DND-41 (cell line): Measurements from ENCODE around the gene AVL9.

Experiments used
- ATAC-seq: fragments of 200-7000 bp; cut with Tn5 transposase; 3 replicates; pipeline ENCODE4 v1.9.1; 2021; ENCODE audit warnings: low read depth; ENCODE audit not compliant: insufficient read depth
- DNase-seq: peaks from one replicate; pipeline ENCODE4 v3.0.0-alpha.2; 2020
- H2AFZ ChIP-seq: 2 replicates; pipeline ENCODE4 v1.6.0; 2012; ENCODE audit warnings: low read depth, low read length
- H3K27ac ChIP-seq: 2 replicates; pipeline ENCODE4 v1.5.1; 2012; ENCODE audit warnings: low read length, inconsistent platforms
- H3K27me3 ChIP-seq: fragments of 200-600 bp; sonication (generic); 2 replicates; pipeline ENCODE4 v1.6.0; 2012; ENCODE audit warnings: low read length, mild to moderate bottlenecking, inconsistent platforms; ENCODE audit not compliant: insufficient read depth, poor library complexity
- H3K36me3 ChIP-seq: 2 replicates; pipeline ENCODE4 v1.5.1; 2012; ENCODE audit warnings: low read length, inconsistent platforms; ENCODE audit not compliant: insufficient read depth
- H3K4me1 ChIP-seq: 2 replicates; pipeline ENCODE4 v1.5.1; 2012; ENCODE audit warnings: mild to moderate bottlenecking, low read length; ENCODE audit not compliant: insufficient read depth
- H3K4me2 ChIP-seq: 2 replicates; pipeline ENCODE4 v1.6.0; 2012; ENCODE audit warnings: mild to moderate bottlenecking, moderate library complexity, low read length, inconsistent platforms; ENCODE audit not compliant: insufficient read depth
- H3K4me3 ChIP-seq, 2 experiments: fragments of 200-600 bp in 1 of 2; shearing (Covaris generic) in 1 of 2; 2 replicates each; pipeline ENCODE4 v1.5.1; 2012 to 2016; ENCODE audit warnings: inconsistent platforms in 2 of 2, low read length in 2 of 2, mild to moderate bottlenecking in 2 of 2, low read depth in 1 of 2, moderate library complexity in 1 of 2
- H3K79me2 ChIP-seq: 2 replicates; pipeline ENCODE4 v1.6.0; 2012; ENCODE audit warnings: low read length, inconsistent platforms; ENCODE audit not compliant: insufficient read depth
- H3K9ac ChIP-seq: 2 replicates; pipeline ENCODE4 v1.6.0; 2012; ENCODE audit warnings: low read depth, mild to moderate bottlenecking, inconsistent platforms, low read length, moderate library complexity
- H3K9me3 ChIP-seq: 2 replicates; pipeline ENCODE4 v1.5.1; 2012; ENCODE audit warnings: low read length, moderate library complexity, mild to moderate bottlenecking, inconsistent platforms; ENCODE audit not compliant: insufficient read depth, severe bottlenecking
- H4K20me1 ChIP-seq: 2 replicates; pipeline ENCODE4 v1.6.0; 2012; ENCODE audit warnings: low read length; ENCODE audit not compliant: insufficient read depth
- CTCF ChIP-seq: IDR thresholded peaks from 2 replicates; pipeline ENCODE4 v1.5.1; 2012; ENCODE audit warnings: borderline replicate concordance, low read length, moderate library complexity, mild to moderate bottlenecking; ENCODE audit not compliant: poor library complexity, severe bottlenecking; ENCODE audit errors: extremely low read depth
- EZH2 ChIP-seq: IDR thresholded peaks from 3 replicates; pipeline ENCODE4 v1.6.1; 2012; ENCODE audit warnings: borderline replicate concordance, low read depth, mild to moderate bottlenecking, moderate library complexity, low read length, inconsistent platforms; ENCODE audit not compliant: severe bottlenecking

Gene AVL9

GRCh38 chr7:32513210-32513609 lies 17.9 kb downstream of the AVL9 start:
- no peaks in the 10 kb centered on the region for H3K4me1 ChIP-seq
- DNase-seq = no peak
- no peak overlapping the region for H3K4me3 ChIP-seq

GRCh38 chr7:32515890-32516550 lies 20.7 kb downstream of the AVL9 start:
- H3K9me3 ChIP-seq = peaks cover 52% of the 10 kb centered on the region
- H4K20me1 ChIP-seq = no peaks in the 10 kb centered on the region
- no peak overlapping the region for H2AFZ ChIP-seq
- H3K4me2 ChIP-seq = no peak overlapping the region
- H3K27me3 ChIP-seq = no peaks in the 10 kb centered on the region
- H3K36me3 ChIP-seq = peaks cover 28% of the 10 kb centered on the region
- H3K27ac ChIP-seq = no peak overlapping the region
- no peaks in the 10 kb centered on the region for H3K4me1 ChIP-seq
- H3K79me2 ChIP-seq = peaks cover 59% of the 10 kb centered on the region
- DNase-seq = no peak
- ATAC-seq = no peak
- TF ChIP-seq EZH2 (no peak), CTCF (no peak)
- H3K9ac ChIP-seq = no peak overlapping the region
- H3K4me3 ChIP-seq = no peak overlapping the region

More at GRCh38 chr7:32513210-32513609, 17.9 kb downstream of the AVL9 start:
- peaks cover 27% of the 10 kb centered on the region for H3K9me3 ChIP-seq
- H3K27me3 ChIP-seq = no peaks in the 10 kb centered on the region
- no peak overlapping the region for H3K27ac ChIP-seq
- TF ChIP-seq EZH2 (no peak), CTCF (no peak)
- no peak overlapping the region for H2AFZ ChIP-seq
- no peaks in the 10 kb centered on the region for H4K20me1 ChIP-seq
- H3K9ac ChIP-seq = no peak overlapping the region
- H3K4me2 ChIP-seq = no peak overlapping the region
- ATAC-seq = no peak
- H3K36me3 ChIP-seq = peaks cover 26% of the 10 kb centered on the region
- peaks cover 66% of the 10 kb centered on the region for H3K79me2 ChIP-seq

- Histone ChIP-seq H3K27me3 (no peaks in the 10 kb centered on the region), H3K4me3 (no peak overlapping the region), H4K20me1 (no peaks in the 10 kb centered on the region), H3K36me3 (peaks cover 30% of the 10 kb centered on the region; the same call in 1 of the 2 replicates), H3K4me1 (no peaks in the 10 kb centered on the region), H3K79me2 (peaks cover 55% of the 10 kb centered on the region), H3K27ac (no peak overlapping the region), H2AFZ (no peak overlapping the region), H3K4me2 (no peak overlapping the region), H3K9ac (no peak overlapping the region), H3K9me3 (peaks cover 52% of the 10 kb centered on the region)
- no peak for ATAC-seq
- DNase-seq = no peak
- TF ChIP-seq EZH2 (no peak), CTCF (no peak)
Measured at GRCh38 chr7:32516551-32517100, 21.3 kb downstream of the AVL9 start.
